ENCODE results near the gene TRANK1. TPM values are rescaled to one million over a fixed set of nuclear protein-coding genes. Genes with fewer than 3 reads are reported as not detected.

Gene TRANK1
- total and polyA plus RNA-seq, 4 donors = 2.9 to 40.0 (median 10.2) TPM

GRCh38 chr3:36937492-36937891, 7.4 kb downstream of the TRANK1 start:
- Histone ChIP-seq H3K27me3 (ENCODE audit: control insufficient read depth in 4 of 4, insufficient read depth in 4 of 4, low read length in 3 of 4) (no peaks in the 10 kb centered on the region), H3K36me3 (ENCODE audit: control insufficient read depth in 4 of 4, insufficient read depth in 3 of 4, low read depth in 1 of 4, low read length in 3 of 4) (no peaks in the 10 kb centered on the region), H3K4me3 (ENCODE audit: low read depth in 1 of 3, low read length in 3 of 3) (no peak overlapping the region), H3K9me3 (ENCODE audit: control insufficient read depth in 4 of 4, low read length in 3 of 4) (no peaks in the 10 kb centered on the region), H3K4me1 (ENCODE audit: control insufficient read depth in 4 of 4, insufficient read depth in 4 of 4, low read length in 3 of 4) (peaks cover 12 to 37% (median 25%) of the 10 kb centered on the region in 4 donors), H3K27ac (ENCODE audit: low read depth in 1 of 2, low read length in 2 of 2) (no peak overlapping the region), H3K9ac (ENCODE audit: low read depth in 1 of 2, low read length in 2 of 2) (no peak overlapping the region)
- TF ChIP-seq ATF3 (IDR thresholded peaks at IDR 0.05) = no peak
- no peak for TF ChIP-seq HNF4G (IDR thresholded peaks at IDR 0.05)
- no peak for TF ChIP-seq JUND (IDR thresholded peaks at IDR 0.05)
- no peak for TF ChIP-seq SP1 (IDR thresholded peaks at IDR 0.05)
- TF ChIP-seq REST (IDR thresholded peaks at IDR 0.05) = no peak
- no peak for TF ChIP-seq YY1 (IDR thresholded peaks at IDR 0.05)
- no peak for TF ChIP-seq RAD21 (IDR thresholded peaks at IDR 0.05)
- TF ChIP-seq ZBTB33 (IDR thresholded peaks at IDR 0.05) = no peak
- TF ChIP-seq NR2F2 (IDR thresholded peaks at IDR 0.05) = no peak
- TF ChIP-seq EGR1 (IDR thresholded peaks at IDR 0.05; ENCODE audit: low read depth in 2 of 2) = no peak
- TF ChIP-seq GABPA (IDR thresholded peaks at IDR 0.05 in 1 of 2, conservative IDR thresholded peaks at IDR 0.05 in 1 of 2) = no peak
- no peak for TF ChIP-seq CTCF (IDR thresholded peaks at IDR 0.05; ENCODE audit: low read depth, low read length, missing input control)
- TF ChIP-seq FOXA2 (IDR thresholded peaks at IDR 0.05) = no peak
- no peak for TF ChIP-seq HNF4A (conservative IDR thresholded peaks at IDR 0.05)
- no peak for TF ChIP-seq RXRA (IDR thresholded peaks at IDR 0.05)
- TF ChIP-seq FOXA1 (IDR thresholded peaks at IDR 0.05) = no peak
- no peak for TF ChIP-seq TAF1 (conservative IDR thresholded peaks at IDR 0.05)
- TF ChIP-seq MAX (IDR thresholded peaks at IDR 0.05) = no peak
- no peak for DNase-seq (ENCODE audit: low spot score)
- 93% methylated on average over 1 of the region's 1 CpG for WGBS
